SU-DHL-6 (cell line): ENCODE measurements around the gene PPARG.

Experiments
- H2AFZ ChIP-seq: fragments of 200-600 bp; sonication (generic); 2 replicates; pipeline ENCODE4 v1.6.1; 2014; ENCODE audit warnings: low read depth, mild to moderate bottlenecking, moderate library complexity, mixed read lengths, antibody characterized with exemption, low read length; ENCODE audit not compliant: severe bottlenecking
- H3F3A ChIP-seq: fragments of 200-600 bp; shearing (Covaris generic); 2 replicates; pipeline ENCODE4 v1.6.0; 2016; ENCODE audit warnings: antibody characterized with exemption, mild to moderate bottlenecking; ENCODE audit not compliant: insufficient read depth
- H3K27ac ChIP-seq: fragments of 200-600 bp; sonication (generic); 2 replicates; pipeline ENCODE4 v1.5.1; 2016; ENCODE audit warnings: low read depth, mild to moderate bottlenecking, low read length, moderate library complexity, mixed read lengths
- H3K27me3 ChIP-seq: fragments of 200-600 bp; sonication (generic), shearing (Covaris generic); 2 replicates; pipeline ENCODE4 v1.6.0; 2014; ENCODE audit warnings: mild to moderate bottlenecking, low read length
- H3K36me3 ChIP-seq: fragments of 200-600 bp; sonication (generic); 2 replicates; pipeline ENCODE4 v1.6.1; 2014; ENCODE audit warnings: mild to moderate bottlenecking, low read length, mixed read lengths
- H3K4me2 ChIP-seq: fragments of 300-600, 200-600 bp; shearing (Covaris generic), sonication (generic); 2 replicates; pipeline ENCODE4 v1.6.0; 2014; ENCODE audit warnings: low read length, low read depth, mild to moderate bottlenecking; ENCODE audit not compliant: poor library complexity, severe bottlenecking
- H3K4me3 ChIP-seq: fragments of 200-600 bp; sonication (generic); 2 replicates; pipeline ENCODE4 v1.5.1; 2014; ENCODE audit warnings: antibody characterized with exemption, low read length, mild to moderate bottlenecking, mixed read lengths; ENCODE audit not compliant: insufficient read depth, poor library complexity, severe bottlenecking
- H3K79me2 ChIP-seq: fragments of 200-600 bp; sonication (generic); 2 replicates; pipeline ENCODE4 v1.6.1; 2014; ENCODE audit warnings: mild to moderate bottlenecking, low read length, moderate library complexity; ENCODE audit not compliant: insufficient read depth
- H3K9ac ChIP-seq: fragments of 200-600 bp; sonication (generic); 2 replicates; pipeline ENCODE4 v1.7.0; 2014; ENCODE audit warnings: mild to moderate bottlenecking, low read length
- H3K9me2 ChIP-seq: fragments of 200-600 bp; sonication (generic); replicated peaks from 2 replicates; pipeline ENCODE4 v1.6.1; 2014; ENCODE audit warnings: low read length; ENCODE audit not compliant: insufficient read depth
- H3K9me3 ChIP-seq: fragments of 200-600 bp; sonication (generic); 2 replicates; pipeline ENCODE4 v1.6.1; 2014; ENCODE audit warnings: low read length, mixed read lengths; ENCODE audit not compliant: insufficient read depth
- H4K20me1 ChIP-seq: fragments of 200-600 bp; sonication (generic); 2 replicates; pipeline ENCODE4 v1.6.1; 2014; ENCODE audit warnings: low read depth, mild to moderate bottlenecking, antibody characterized with exemption, low read length, moderate library complexity, mixed read lengths
- EZH2phosphoT487 ChIP-seq: fragments of 200-600 bp; sonication (generic), shearing (Covaris generic); conservative IDR thresholded peaks from 2 replicates; pipeline ENCODE4 v1.6.1; 2018; ENCODE audit warnings: mild to moderate bottlenecking, antibody characterized with exemption, low read length, moderate library complexity, mixed read lengths
- TF ChIP-seq, protein P1 (sequence below): fragments of 200-600 bp; sonication (generic); IDR thresholded peaks from one replicate; pipeline ENCODE4 v1.5.1; 2017; ENCODE audit warnings: antibody characterized with exemption, mild to moderate bottlenecking, low read length, moderate library complexity; ENCODE audit not compliant: insufficient read depth, poor library complexity, severe bottlenecking

Gene PPARG

DNA sequence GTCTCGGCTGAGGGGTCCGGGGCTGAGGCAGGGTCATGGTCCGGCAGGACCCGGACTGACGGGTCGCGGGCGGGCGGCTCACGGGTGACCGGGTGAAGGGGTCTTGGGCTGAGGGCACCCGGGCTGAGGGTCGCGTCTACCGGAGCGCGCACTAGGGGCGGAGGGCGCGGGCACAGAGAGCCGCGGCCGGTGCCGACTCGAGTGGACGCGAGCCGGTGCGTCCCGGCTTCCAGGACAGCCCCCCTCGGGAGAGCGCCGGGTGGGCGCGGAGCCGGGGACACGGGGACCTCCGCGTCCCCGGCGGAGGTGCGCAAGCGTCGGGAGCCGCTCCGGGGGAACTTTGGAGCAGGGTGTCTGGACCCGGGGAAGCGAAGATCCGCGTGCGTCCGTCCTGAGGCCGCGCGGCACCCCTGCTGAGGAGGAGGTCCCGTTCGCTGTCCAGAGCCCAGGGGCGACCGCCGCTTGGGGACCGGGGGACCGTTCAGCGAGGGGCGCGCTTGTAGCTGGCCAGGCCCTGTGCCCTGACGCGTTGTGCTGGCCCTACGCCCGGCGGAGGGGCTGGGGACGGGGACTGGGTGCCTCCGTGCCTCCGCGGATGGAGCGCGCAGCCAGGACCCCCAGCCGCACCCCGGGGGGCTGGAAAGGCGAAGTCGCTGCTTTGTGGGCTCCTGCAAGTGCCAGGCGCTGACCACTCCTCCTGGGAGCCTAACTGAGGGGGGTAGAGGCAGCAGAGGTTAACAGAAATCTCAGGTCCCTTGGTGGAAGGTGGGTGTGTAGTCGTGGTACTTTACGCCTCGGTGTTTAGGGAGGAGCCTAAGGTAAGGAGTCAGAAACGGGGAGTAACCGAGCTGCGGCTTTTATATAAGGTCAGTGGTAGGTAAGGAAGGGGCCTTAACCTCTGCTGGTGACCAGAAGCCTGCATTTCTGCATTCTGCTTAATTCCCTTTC is at the start of gene PPARG:
Gene PPARG (plus strand): TSS at position 889 of the 948 bp plus-strand sequence. CDS start 90,642 bp downstream, outside the sequence.
- no peaks in the 10 kb centered on the region for H3K9me2 ChIP-seq
- H3K4me3 ChIP-seq: no peak within 1 kb of the TSS
- H3K27me3 ChIP-seq: no peaks in the 10 kb centered on the region
- no peak within 1 kb of the TSS for H3K27ac ChIP-seq
- no peaks in the 10 kb centered on the region for H4K20me1 ChIP-seq
- no peaks in the 10 kb centered on the region for H3F3A ChIP-seq
- no peak within 1 kb of the TSS for H3K9ac ChIP-seq
- no peaks in the 10 kb centered on the region for H3K9me3 ChIP-seq
- no peak for TF ChIP-seq EZH2phosphoT487
- TF ChIP-seq, protein P1, sequence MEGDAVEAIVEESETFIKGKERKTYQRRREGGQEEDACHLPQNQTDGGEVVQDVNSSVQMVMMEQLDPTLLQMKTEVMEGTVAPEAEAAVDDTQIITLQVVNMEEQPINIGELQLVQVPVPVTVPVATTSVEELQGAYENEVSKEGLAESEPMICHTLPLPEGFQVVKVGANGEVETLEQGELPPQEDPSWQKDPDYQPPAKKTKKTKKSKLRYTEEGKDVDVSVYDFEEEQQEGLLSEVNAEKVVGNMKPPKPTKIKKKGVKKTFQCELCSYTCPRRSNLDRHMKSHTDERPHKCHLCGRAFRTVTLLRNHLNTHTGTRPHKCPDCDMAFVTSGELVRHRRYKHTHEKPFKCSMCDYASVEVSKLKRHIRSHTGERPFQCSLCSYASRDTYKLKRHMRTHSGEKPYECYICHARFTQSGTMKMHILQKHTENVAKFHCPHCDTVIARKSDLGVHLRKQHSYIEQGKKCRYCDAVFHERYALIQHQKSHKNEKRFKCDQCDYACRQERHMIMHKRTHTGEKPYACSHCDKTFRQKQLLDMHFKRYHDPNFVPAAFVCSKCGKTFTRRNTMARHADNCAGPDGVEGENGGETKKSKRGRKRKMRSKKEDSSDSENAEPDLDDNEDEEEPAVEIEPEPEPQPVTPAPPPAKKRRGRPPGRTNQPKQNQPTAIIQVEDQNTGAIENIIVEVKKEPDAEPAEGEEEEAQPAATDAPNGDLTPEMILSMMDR: no peak
- no peaks in the 10 kb centered on the region for H3K36me3 ChIP-seq
- H3K4me2 ChIP-seq: no peak within 1 kb of the TSS
- H2AFZ ChIP-seq: no peak within 1 kb of the TSS
- H3K79me2 ChIP-seq: no peaks in the 10 kb centered on the region

DNA sequence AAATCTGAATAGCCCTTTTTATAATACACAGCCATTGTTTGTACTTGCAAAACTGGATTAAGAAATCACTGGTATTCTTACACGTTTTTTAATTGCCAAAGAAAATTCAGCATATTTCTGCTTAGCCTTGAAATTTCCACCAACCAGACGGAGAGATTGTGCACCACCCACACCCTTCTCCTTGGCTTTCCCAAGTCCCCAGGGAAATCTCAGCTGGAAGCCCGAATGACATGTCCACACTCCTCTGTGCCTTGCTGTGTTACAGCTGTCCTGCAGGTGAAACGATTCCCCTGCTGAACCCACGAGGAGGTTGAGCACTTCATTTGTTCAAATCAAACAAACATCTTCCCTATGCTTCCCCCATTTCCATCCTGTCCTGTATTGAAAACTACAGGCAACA is 49.6 kb upstream of the PPARG start:
- no peak overlapping the region for H3K4me2 ChIP-seq
- no peak overlapping the region for H2AFZ ChIP-seq
- H3K79me2 ChIP-seq: no peaks in the 10 kb centered on the region
- no peak for TF ChIP-seq EZH2phosphoT487
- TF ChIP-seq, protein P1: no peak
- no peak overlapping the region for H3K4me3 ChIP-seq
- no peaks in the 10 kb centered on the region for H3F3A ChIP-seq
- no peaks in the 10 kb centered on the region for H3K36me3 ChIP-seq
- H3K27ac ChIP-seq: no peak overlapping the region
- H3K9me2 ChIP-seq: no peaks in the 10 kb centered on the region
- H3K9me3 ChIP-seq: no peaks in the 10 kb centered on the region
- no peaks in the 10 kb centered on the region for H4K20me1 ChIP-seq
- no peaks in the 10 kb centered on the region for H3K27me3 ChIP-seq
- H3K9ac ChIP-seq: no peak overlapping the region

DNA sequence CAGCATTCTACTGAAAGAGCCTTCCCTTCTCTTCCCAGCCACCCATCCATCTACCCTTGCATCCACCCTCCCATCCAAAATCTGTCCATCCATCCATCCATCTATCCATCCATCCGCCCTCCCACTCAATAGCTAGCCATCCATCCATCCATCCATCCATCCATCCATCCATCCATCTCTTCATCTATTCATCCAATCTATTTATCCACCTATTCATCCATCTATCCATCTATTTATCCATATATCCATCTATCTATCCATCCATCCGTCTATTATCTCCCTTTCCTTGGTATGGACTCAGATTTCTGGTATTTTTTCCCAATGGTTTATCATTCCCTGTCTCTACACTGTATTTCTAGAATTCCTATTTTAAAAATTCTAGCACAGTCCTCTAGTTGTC is 46.1 kb upstream of the PPARG start:
- Histone ChIP-seq H3K9me2 (no peaks in the 10 kb centered on the region), H3K4me2 (no peak overlapping the region), H3K4me3 (no peak overlapping the region), H2AFZ (no peak overlapping the region), H3K9me3 (no peaks in the 10 kb centered on the region), H4K20me1 (no peaks in the 10 kb centered on the region), H3K27ac (no peak overlapping the region), H3K27me3 (no peaks in the 10 kb centered on the region), H3K79me2 (no peaks in the 10 kb centered on the region), H3K9ac (no peak overlapping the region), H3F3A (no peaks in the 10 kb centered on the region), H3K36me3 (no peaks in the 10 kb centered on the region)
- TF ChIP-seq EZH2phosphoT487: no peak
- TF ChIP-seq, protein P1: no peak
